Motor neuron (in vitro differentiated cells): ENCODE data around the gene UGT2A1. TPM values are rescaled to one million over a fixed set of nuclear protein-coding genes. Genes with fewer than 3 reads are reported as not detected.

Experiments used
- ATAC-seq, 8 experiments: fragments of 200-7000 bp; cut with Tn5 transposase; replicated peaks in 6 of 8; 2 replicates each; pipeline ENCODE4 v1.8.0; 2021; ENCODE audit warnings: mild to moderate bottlenecking in 8 of 8, moderate library complexity in 8 of 8
- H3K27ac ChIP-seq, 2 donors: fragments of 250-450 bp; sonication (Bioruptor Pico); 2 replicates each; pipeline ENCODE4 v1.9.0; 2021; ENCODE audit warnings: antibody characterized with exemption in 2 of 2, mild to moderate bottlenecking in 2 of 2, moderate library complexity in 1 of 2
- H3K4me1 ChIP-seq, 2 donors: fragments of 250-450 bp; sonication (Bioruptor Pico); replicated peaks in 1 of 2; 2 replicates each; pipeline ENCODE4 v1.6.1; 2021; ENCODE audit warnings: antibody characterized with exemption in 2 of 2, mild to moderate bottlenecking in 2 of 2, moderate library complexity in 1 of 2
- H3K4me3 ChIP-seq, 5 donors: fragments of 250-450 bp; sonication (Bioruptor Pico); 2 replicates each; pipeline ENCODE4 v1.9.0; 2021; ENCODE audit warnings: antibody characterized with exemption in 5 of 5, mild to moderate bottlenecking in 5 of 5, moderate library complexity in 4 of 5
- WGBS, 10 experiments: fragments of 450-650 bp; shearing (Covaris generic); methylation state at CpG; one replicate each; pipeline ENCODE4 v1.0.0; 2022; 5-methylcytosine and 5-hydroxymethylcytosine counted together
- in situ Hi-C, 9 experiments: fragments of 400-800 bp; cut with MboI; loops; one replicate each; pipeline ENCODE4 v1.15.0; 2021; ENCODE audit warnings: low sequenced_read_pairs in 9 of 9, low pct_unique_long_range_greater_than_20kb in 2 of 9; ENCODE audit not compliant: unreplicated experiment in 9 of 9
- total RNA-seq, 8 experiments: library from RNA; unstranded; fragments of 300-600 nt; gene quantifications; 2 replicates each; pipeline versions ENCODE4 v1.2.3 to v1.2.4, GENCODE V29; 2022

The UGT2A1 gene
- total RNA-seq, 8 experiments from 2014 or later = 0.27 to 4.5 (median 0.81) TPM; not detected in 2

DNA sequence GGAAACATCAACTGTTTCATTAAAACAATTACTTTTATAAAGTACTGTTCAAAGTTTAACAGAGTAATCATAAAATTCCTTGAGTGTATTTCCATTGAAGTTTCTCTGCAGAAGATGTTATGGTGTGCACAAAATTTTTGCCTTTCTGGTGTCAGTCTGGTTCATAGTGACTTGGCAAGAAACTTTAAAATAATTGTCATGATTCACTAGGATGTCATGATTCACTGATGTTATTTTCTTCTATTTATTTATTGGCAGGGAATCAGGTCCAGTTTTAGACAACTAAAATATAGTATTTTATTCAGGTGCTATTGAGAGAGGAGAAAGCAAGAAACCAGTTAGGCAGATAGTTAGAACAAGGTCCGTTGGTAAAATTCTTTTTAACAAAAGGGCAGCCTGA lies 3.8 kb downstream of the UGT2A1 start:
- Histone ChIP-seq H3K4me3 (no peak overlapping the region), H3K4me1 (peaks cover 0 to 2% of the 10 kb centered on the region in 2 donors), H3K27ac (no peak overlapping the region)
- peak in 2 of 8 experiments; percentile 21 to 29 for ATAC-seq
- 0 to 50% (median 17%) methylated on average over 1 of the region's 1 CpG; no CpG with 5 or more reads in 3 of the 10 experiments for WGBS, 10 experiments
- in situ Hi-C loops = no loop called here

DNA sequence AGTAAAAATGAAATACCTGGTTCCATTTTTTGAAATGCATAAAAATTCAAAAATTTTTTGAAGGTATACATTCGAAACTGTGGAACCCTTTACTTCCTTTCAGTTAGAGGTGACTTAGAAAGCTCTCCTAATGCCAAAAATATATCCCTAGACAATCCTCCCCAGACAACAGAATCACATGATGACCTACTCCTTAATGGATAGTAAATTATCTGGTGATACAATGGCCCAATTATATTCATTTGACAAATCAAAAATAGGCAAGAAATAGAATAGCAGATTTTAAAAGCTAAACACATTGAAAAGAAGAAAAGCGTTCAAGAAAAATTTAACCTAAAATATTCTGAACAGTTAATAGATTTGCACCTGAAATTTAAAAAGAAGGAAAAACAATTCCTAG lies 10.1 kb downstream of the UGT2A1 start:
- Histone ChIP-seq H3K27ac (no peak overlapping the region), H3K4me1 (no peaks in the 10 kb centered on the region), H3K4me3 (no peak overlapping the region)
- 6 to 100% (median 80%) methylated on average over 1 to 2 of the region's 2 CpGs for WGBS, 10 experiments
- no peak for ATAC-seq
- in situ Hi-C loops = no loop called here

DNA sequence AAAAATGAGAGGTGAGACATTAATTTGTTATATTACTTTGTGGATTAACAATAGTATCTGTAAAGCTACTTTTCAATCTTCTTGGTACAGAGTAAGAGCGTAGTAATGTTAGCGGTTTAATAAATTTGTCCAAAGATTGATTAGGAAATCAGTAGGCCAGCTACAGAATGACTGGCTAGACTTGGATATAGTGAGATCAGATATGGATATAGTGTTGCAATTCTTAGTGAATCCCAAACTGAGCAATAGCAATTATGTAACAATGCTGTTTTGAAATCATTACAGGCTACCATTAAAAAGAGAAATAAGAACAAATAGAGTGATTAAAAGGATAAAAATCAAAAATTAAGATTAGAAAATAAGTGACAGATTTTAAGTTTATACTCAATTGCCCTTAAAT lies 12.8 kb downstream of the UGT2A1 start:
- no peak for ATAC-seq
- Histone ChIP-seq H3K4me1 (no peaks in the 10 kb centered on the region), H3K27ac (no peak overlapping the region), H3K4me3 (no peak overlapping the region)
- in situ Hi-C loops = no loop called here
- 33 to 100% (median 92%) methylated on average over 1 to 2 of the region's 2 CpGs; no CpG with 5 or more reads in 1 of the 10 experiments for WGBS, 10 experiments

DNA sequence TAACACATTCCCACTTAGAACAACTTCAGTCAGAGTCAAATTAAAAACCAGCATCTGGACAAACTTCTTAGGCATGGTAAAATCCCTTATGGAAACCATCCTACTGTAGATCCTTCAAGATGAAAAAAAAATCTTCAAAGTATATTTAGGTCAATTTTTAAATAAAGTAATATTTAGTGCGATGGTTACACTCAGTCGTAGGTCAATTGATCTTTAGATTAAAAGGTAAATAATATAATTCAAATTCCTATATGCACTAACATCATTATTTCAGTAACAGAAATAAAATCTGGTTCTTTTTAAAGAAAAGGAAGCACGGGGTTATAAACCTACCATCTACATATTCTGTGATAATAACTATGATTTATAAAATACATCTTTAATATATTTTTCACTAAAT lies 13.5 kb downstream of the UGT2A1 start, which contains the start of gene UGT2A2:
TSS of gene UGT2A2 (minus strand) at position 101 of the 400 bp plus-strand sequence. CDS start at position 99, 2 bp downstream.
- no peak within 1 kb of the TSS for H3K4me3 ChIP-seq
- WGBS, 10 experiments = 8 to 100% (median 90%) methylated on average over 1 to 3 of the region's 3 CpGs
- H3K4me1 ChIP-seq = no peaks in the 10 kb centered on the region
- no peak for ATAC-seq
- in situ Hi-C loops = no loop called here
- H3K27ac ChIP-seq = no peak within 1 kb of the TSS

DNA sequence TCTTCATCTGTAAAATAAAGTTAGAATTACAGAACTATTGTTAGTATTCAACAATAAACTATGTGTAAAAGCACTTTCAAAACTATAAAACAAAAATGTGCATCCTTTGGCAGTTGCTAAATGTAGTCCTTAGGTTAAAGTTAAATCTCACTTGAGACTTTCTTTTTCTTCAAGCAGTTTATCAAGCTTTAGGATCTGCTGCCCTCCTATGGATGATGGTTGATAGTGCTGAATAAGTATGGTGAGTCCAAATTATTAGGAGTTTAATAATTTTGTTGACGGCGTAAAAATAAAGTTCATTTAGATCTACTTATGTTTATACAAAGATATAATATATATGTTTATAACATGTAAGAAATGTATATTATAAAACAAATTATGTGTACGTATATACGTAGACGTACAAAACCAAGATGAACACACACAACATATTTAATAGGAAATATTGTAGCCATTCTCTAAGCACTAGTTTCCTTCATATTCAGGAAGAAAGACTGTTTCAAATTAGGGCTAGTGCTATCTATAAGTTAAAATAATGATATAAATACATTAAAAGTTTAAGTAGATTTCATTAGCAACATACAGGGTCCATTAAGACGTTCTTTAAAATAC lies 35.9 kb downstream of the UGT2A1 start:
- in situ Hi-C loops = loop anchor here in 1 of 9 experiments (25.0 kb wide), 1 partner anchor 1130 kb away; no protein-coding TSS in a partner anchor
- 19 to 79% (median 62%) methylated on average over 5 to 6 of the region's 6 CpGs; no CpG with 5 or more reads in 1 of the 10 experiments for WGBS, 10 experiments
- no peak overlapping the region for H3K27ac ChIP-seq
- H3K4me3 ChIP-seq = no peak overlapping the region
- ATAC-seq = peak in 2 of 8 experiments; percentile 26 to 37
- no peaks in the 10 kb centered on the region for H3K4me1 ChIP-seq

DNA sequence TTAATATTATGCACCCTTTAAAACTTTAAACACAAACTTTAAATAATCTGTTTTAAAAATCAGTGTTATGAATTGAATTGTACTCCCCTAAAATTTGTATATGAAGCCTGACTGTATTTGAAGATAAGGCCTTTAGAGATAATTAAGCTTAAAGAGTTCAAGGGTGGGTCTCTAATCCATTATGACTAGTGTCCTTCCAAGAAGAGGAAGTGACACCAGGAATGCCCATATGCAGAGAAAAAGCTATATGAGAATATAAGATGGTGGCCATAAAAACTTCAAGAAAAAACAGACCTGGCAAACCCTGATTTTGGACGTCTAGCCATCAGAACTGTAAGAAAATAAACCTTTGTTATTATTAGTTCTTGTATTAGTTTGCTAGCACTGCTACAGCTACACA lies 42.6 kb downstream of the UGT2A1 start:
- no peak for ATAC-seq
- no peak overlapping the region for H3K4me3 ChIP-seq
- WGBS, 10 experiments = 0 to 86% (median 57%) methylated on average over 1 of the region's 1 CpG; no CpG with 5 or more reads in 3 of the 10 experiments
- H3K27ac ChIP-seq = no peak overlapping the region
- H3K4me1 ChIP-seq = no peaks in the 10 kb centered on the region
- in situ Hi-C loops = loop anchor here in 1 of 9 experiments (25.0 kb wide), 1 partner anchor 1123 kb away; no protein-coding TSS in a partner anchor

DNA sequence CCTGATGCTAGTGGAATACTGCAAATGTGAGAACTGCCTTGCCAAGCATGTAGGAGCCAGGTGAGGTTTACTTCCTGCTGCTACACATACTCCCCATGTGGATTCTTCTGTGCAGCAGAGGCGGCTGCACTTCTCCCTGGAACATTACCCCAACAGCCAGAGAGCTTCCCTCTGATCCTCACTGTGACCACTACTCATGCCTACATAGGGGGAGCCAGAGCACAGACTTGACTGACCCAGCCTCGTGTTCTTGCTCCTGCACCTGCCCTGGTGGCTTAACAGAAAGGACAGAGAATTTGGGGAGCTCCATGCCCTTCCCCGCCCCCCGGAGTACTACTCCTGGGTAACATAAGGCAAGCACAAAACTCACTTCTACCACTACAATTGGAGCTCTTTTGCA lies 52.0 kb downstream of the UGT2A1 start:
- Histone ChIP-seq H3K4me1 (no peaks in the 10 kb centered on the region), H3K4me3 (no peak overlapping the region), H3K27ac (no peak overlapping the region)
- ATAC-seq = no peak
- in situ Hi-C loops = loop anchor here in 1 of 9 experiments (25.0 kb wide), 1 partner anchor 1114 kb away; no protein-coding TSS in a partner anchor
- 28 to 100% (median 56%) methylated on average over 1 to 3 of the region's 4 CpGs; no CpG with 5 or more reads in 6 of the 10 experiments for WGBS, 10 experiments

DNA sequence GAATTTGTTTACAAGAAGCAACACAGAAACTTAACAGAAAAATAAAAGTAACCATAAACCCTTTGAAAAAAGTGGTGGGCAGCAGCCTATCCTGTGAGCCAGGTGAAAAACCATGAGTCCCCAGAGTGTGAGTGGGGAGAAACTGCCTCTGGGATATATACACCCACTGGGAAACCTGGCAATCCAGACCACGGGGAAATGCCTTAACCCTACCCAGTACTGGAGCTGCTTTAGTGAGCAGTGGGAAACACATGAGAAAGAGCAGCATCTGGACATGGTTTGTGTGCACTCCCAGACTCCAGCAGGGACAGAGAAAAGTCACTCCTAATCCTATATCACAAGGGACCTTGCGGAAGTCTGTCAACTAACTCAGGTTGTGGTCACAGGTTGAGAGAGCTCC lies 53.0 kb downstream of the UGT2A1 start:
- in situ Hi-C loops = loop anchor here in 1 of 9 experiments (25.0 kb wide), 1 partner anchor 1113 kb away; no protein-coding TSS in a partner anchor
- no peak for ATAC-seq
- no peaks in the 10 kb centered on the region for H3K4me1 ChIP-seq
- no peak overlapping the region for H3K4me3 ChIP-seq
- H3K27ac ChIP-seq = no peak overlapping the region
- WGBS, 10 experiments = 0 to 100% (median 69%) methylated on average over 1 to 2 of the region's 2 CpGs; no CpG with 5 or more reads in 4 of the 10 experiments

DNA sequence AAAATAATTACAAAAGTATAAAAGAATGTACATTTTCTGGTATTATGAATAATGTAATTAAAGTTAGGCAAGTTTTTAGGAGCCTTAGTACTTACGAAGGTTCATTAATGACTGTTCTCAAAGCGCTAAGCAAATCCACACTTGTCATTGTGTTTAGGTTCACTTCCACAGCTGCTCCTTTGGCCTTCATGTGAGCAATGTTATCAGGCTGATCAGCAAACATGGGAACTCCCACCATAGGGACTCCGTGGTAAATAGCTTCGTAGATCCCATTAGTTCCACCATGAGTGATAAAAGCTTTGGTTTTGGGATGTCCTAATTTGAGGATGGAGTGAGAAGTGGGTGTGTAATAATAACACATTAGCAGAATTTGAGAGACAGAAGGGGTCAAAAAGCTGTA lies 58.7 kb downstream of the UGT2A1 start:
- ATAC-seq = no peak
- no peaks in the 10 kb centered on the region for H3K4me1 ChIP-seq
- in situ Hi-C loops = no loop called here
- no peak overlapping the region for H3K27ac ChIP-seq
- no peak overlapping the region for H3K4me3 ChIP-seq
- 0 to 93% (median 80%) methylated on average over 2 to 4 of the region's 4 CpGs; no CpG with 5 or more reads in 1 of the 10 experiments for WGBS, 10 experiments

DNA sequence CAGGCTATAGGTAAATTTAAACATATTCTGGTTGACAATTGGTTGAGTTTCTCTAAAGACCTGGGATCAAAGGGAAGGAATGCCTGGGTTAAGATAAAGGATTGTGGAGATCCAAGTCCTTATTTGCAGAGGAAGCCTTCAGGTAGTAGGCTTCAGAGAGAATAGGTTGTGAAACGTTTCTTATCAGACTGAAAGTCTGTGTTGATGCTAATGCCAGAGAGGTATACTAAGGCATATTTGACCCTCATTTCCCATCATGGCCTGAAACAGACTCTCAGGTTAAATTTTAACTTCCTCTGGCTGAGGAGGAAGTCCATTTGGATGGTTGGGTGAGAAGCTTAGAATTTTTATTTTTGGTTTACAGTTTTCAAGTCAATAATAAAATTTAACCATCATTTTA lies 61.7 kb downstream of the UGT2A1 start:
- 0 to 100% (median 27%) methylated on average over 1 of the region's 1 CpG; no CpG with 5 or more reads in 2 of the 10 experiments for WGBS, 10 experiments
- Histone ChIP-seq H3K4me3 (no peak overlapping the region), H3K4me1 (no peaks in the 10 kb centered on the region), H3K27ac (no peak overlapping the region)
- in situ Hi-C loops = no loop called here
- no peak for ATAC-seq

DNA sequence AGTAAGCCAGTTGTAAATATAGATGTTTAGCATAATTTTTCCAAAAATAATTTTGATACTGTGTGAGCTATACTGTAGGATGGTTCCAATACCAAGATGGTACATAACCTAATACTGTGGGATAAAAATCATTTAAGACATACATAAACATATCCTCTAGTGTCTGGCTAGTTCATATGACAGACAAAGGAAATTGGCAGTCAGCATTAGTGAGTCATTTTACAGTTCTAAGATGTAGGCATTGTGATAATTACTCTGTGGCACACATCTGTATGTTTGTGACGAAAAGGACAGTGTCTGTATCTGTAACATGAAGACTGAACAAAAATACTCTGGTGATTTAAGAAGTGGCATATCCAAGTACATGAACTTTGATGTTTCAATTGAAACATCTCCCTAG lies 63.2 kb downstream of the UGT2A1 start:
- in situ Hi-C loops = no loop called here
- 0 to 100% (median 25%) methylated on average over 1 of the region's 1 CpG; no CpG with 5 or more reads in 3 of the 10 experiments for WGBS, 10 experiments

DNA sequence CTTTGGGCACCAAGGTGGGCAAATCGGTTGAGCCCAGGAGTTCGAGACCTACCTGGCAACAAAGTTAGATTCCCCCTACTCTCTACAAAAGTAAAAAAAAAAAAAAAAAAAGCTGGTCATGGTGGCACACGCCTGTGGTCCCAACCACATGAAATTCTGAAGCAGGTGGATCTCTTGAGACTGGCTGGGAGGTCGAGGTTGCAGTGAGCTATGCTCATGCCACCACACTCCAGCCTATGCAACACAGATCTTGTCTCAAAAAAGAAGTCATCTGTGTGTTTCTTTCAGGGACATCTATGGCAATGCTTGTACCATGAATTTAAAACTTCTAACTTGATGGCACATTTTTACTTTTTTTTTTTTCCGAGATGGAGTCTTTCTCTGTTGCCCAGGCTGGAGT lies 68.9 kb downstream of the UGT2A1 start:
- 0 to 100% (median 83%) methylated on average over 2 to 4 of the region's 5 CpGs; no CpG with 5 or more reads in 1 of the 10 experiments for WGBS, 10 experiments
- in situ Hi-C loops = no loop called here
- H3K4me1 ChIP-seq = no peaks in the 10 kb centered on the region
- no peak for ATAC-seq
- H3K4me3 ChIP-seq = no peak overlapping the region
- H3K27ac ChIP-seq = no peak overlapping the region

More for the DNA sequence above, 63.2 kb downstream of the UGT2A1 start:
- Histone ChIP-seq H3K4me1 (no peaks in the 10 kb centered on the region), H3K4me3 (no peak overlapping the region), H3K27ac (no peak overlapping the region)
- ATAC-seq = no peak

DNA sequence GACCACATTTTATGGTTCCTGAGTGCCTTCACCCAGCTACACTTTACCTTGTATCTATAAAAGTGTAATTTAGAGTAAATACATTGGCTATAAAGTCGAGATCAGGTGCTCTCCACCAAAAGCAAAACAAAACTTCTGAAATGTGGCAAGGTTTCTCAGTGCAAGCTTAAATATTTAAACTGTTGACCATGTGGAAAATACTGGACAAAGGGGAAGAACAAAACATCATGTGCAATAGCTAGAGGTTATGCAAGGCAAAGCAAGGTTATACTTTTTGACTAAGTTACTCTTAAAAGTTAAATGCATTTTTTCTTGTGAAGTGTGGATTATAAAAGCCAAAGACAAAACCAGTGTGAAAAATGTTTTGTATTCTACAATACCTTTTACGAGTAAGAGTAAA lies 69.5 kb downstream of the UGT2A1 start:
- 0 to 100% (median 59%) methylated on average over 1 to 2 of the region's 2 CpGs; no CpG with 5 or more reads in 1 of the 10 experiments for WGBS, 10 experiments
- in situ Hi-C loops = no loop called here
- no peak overlapping the region for H3K4me3 ChIP-seq
- ATAC-seq = no peak
- H3K4me1 ChIP-seq = no peaks in the 10 kb centered on the region
- H3K27ac ChIP-seq = no peak overlapping the region
